Renal cortical epithelial cell (primary cell): ENCODE data around the gene MACROD2. TPM values are rescaled to one million over a fixed set of nuclear protein-coding genes. Genes with fewer than 3 reads are reported as not detected.
"Not testable (repeated sequence)": the region's sequence is repeated elsewhere in the genome, so short reads cannot be mapped to it uniquely, and the experiment has no call there.

ENCODE experiments used
- DNase-seq: peaks from one replicate; pipeline ENCODE4 v3.0.0-alpha.2; 2011; ENCODE audit warnings: low read depth
- total RNA-seq: library from RNA; depleted of rRNA; stranded (reverse); fragments of >200 nt; gene quantifications from 2 replicates; pipeline ENCODE4 v1.2.3, GENCODE V29; 2014

MACROD2 gene
- total RNA-seq, 1 donor from 2014 or later: 5.4 TPM

- no peak for DNase-seq
Observed at GRCh38 chr20:15336011-15336410, 1340.7 kb downstream of the MACROD2 start.

- no peak for DNase-seq
Observed at GRCh38 chr20:15336536-15336935, 1341.2 kb downstream of the MACROD2 start.

GRCh38 chr20:15339264-15339663 lies 1343.9 kb downstream of the MACROD2 start:
- DNase-seq: no peak

- DNase-seq: peak; percentile 36
Observed at GRCh38 chr20:15342991-15343523, 1347.7 kb downstream of the MACROD2 start.

- no peak for DNase-seq
Observed at GRCh38 chr20:15345287-15345686, 1350.0 kb downstream of the MACROD2 start.

GRCh38 chr20:15346657-15347280 lies 1351.5 kb downstream of the MACROD2 start:
- no peak for DNase-seq

- DNase-seq: peak; percentile 33
Observed at GRCh38 chr20:15359056-15359455, 1363.7 kb downstream of the MACROD2 start.

- no peak for DNase-seq
Observed at GRCh38 chr20:15362849-15363248, 1367.5 kb downstream of the MACROD2 start.

- DNase-seq: peak; percentile 2
Observed at GRCh38 chr20:15364781-15365180, 1369.5 kb downstream of the MACROD2 start.

GRCh38 chr20:15370370-15370769 lies 1375.1 kb downstream of the MACROD2 start:
- no peak for DNase-seq

- DNase-seq: no peak
Observed at GRCh38 chr20:15374682-15375081, 1379.4 kb downstream of the MACROD2 start.

GRCh38 chr20:15375836-15376235 lies 1380.5 kb downstream of the MACROD2 start:
- no peak for DNase-seq

GRCh38 chr20:15377603-15378002 lies 1382.3 kb downstream of the MACROD2 start:
- not testable (repeated sequence) for DNase-seq

- DNase-seq: no peak
Observed at GRCh38 chr20:15378151-15378550, 1382.8 kb downstream of the MACROD2 start.

GRCh38 chr20:15379681-15380296 lies 1384.5 kb downstream of the MACROD2 start:
- DNase-seq: no peak

- no peak for DNase-seq
Observed at GRCh38 chr20:15380770-15381169, 1385.5 kb downstream of the MACROD2 start.

- no peak for DNase-seq
Observed at GRCh38 chr20:15387228-15387627, 1391.9 kb downstream of the MACROD2 start.

GRCh38 chr20:15395457-15395856 lies 1400.1 kb downstream of the MACROD2 start:
- DNase-seq: no peak

- peak; percentile 36 for DNase-seq
Observed at GRCh38 chr20:15396026-15396425, 1400.7 kb downstream of the MACROD2 start.

GRCh38 chr20:15396900-15397299 lies 1401.6 kb downstream of the MACROD2 start:
- peak; percentile 1 for DNase-seq

GRCh38 chr20:15399781-15400180 lies 1404.5 kb downstream of the MACROD2 start:
- no peak for DNase-seq

- no peak for DNase-seq
Observed at GRCh38 chr20:15406072-15406471, 1410.8 kb downstream of the MACROD2 start.

- DNase-seq: no peak
Observed at GRCh38 chr20:15411781-15412180, 1416.5 kb downstream of the MACROD2 start.
